ENCODE measurements around the gene TMTC1.

- TF ChIP-seq CTCF (IDR thresholded peaks at IDR 0.05) = no peak
- no peak for TF ChIP-seq EZH2 (IDR thresholded peaks at IDR 0.05; ENCODE audit: borderline replicate concordance, insufficient read depth, low read depth, low read length, poor library complexity, severe bottlenecking)
Observed at GRCh38 chr12:29831173-29831572, 47.4 kb upstream of the TMTC1 start.

All from B cell (primary cell).